MCF 10A (cell line): ENCODE results near the gene RABGAP1L. TPM values are rescaled to one million over a fixed set of nuclear protein-coding genes. Genes with fewer than 3 reads are reported as not detected.

ENCODE experiments used
- BruUV-seq: library from RNA; stranded (reverse); fragments of 400-500 nt; replicated peaks from 2 replicates; lab custom pipeline; 2021; lab: Mats Ljungman, UMichigan
- CTCF ChIA-PET: fragments of 300-600 bp; sonication (Branson Sonifier 250); formaldehyde crosslinking; extraction: SDS; loops from one replicate; lab custom pipeline; 2021; ENCODE audit warnings: antibody characterized with exemption, inconsistent platforms; lab: Yijun Ruan, JAX
- POLR2A ChIA-PET: fragments of 300-600, 350-650 bp; sonication (Branson Sonifier 250); formaldehyde crosslinking; extraction: SDS; loops from one replicate; lab custom pipeline; 2020; ENCODE audit warnings: antibody characterized with exemption, inconsistent platforms; lab: Yijun Ruan, JAX
- DNase-seq: peaks from one replicate; pipeline ENCODE4 v3.0.0-alpha.2; 2018; ENCODE audit not compliant: unreplicated experiment
- H3K27ac Mint-ChIP-seq: one replicate; pipeline ENCODE4 v1.8.0; 2022; ENCODE audit warnings: mild to moderate bottlenecking, low read depth, mixed read lengths; ENCODE audit not compliant: unreplicated experiment
- H3K27me3 Mint-ChIP-seq: one replicate; pipeline ENCODE4 v1.8.0; 2022; ENCODE audit warnings: mixed read lengths; ENCODE audit not compliant: insufficient read depth, unreplicated experiment
- H3K36me3 Mint-ChIP-seq: one replicate; pipeline ENCODE4 v1.8.0; 2022; ENCODE audit warnings: mild to moderate bottlenecking, moderate library complexity, mixed read lengths; ENCODE audit not compliant: insufficient read depth, unreplicated experiment
- H3K4me1 Mint-ChIP-seq: one replicate; pipeline ENCODE4 v1.8.0; 2022; ENCODE audit warnings: mixed read lengths; ENCODE audit not compliant: insufficient read depth, unreplicated experiment
- H3K4me3 Mint-ChIP-seq: one replicate; pipeline ENCODE4 v1.8.0; 2022; ENCODE audit warnings: mild to moderate bottlenecking, moderate library complexity, mixed read lengths; ENCODE audit not compliant: unreplicated experiment
- H3K9me3 Mint-ChIP-seq: one replicate; pipeline ENCODE4 v1.8.0; 2022; ENCODE audit warnings: mixed read lengths; ENCODE audit not compliant: unreplicated experiment
- intact Hi-C: fragments of 100-400 bp; cut with micrococcal nuclease; formaldehyde crosslinking; loops from 2 replicates; pipeline ENCODE4 v1.14.1; 2022
- total RNA-seq: library from RNA; stranded (reverse); gene quantifications from 2 replicates; pipeline ENCODE4 v1.2.3, GENCODE V29; 2022
- TF ChIP-seq, protein P1 (sequence below): fragments of 200-600 bp; IDR thresholded peaks from one replicate; pipeline ENCODE4 v1.8.0; 2022; ENCODE audit warnings: antibody characterized with exemption, mild to moderate bottlenecking; ENCODE audit not compliant: unreplicated experiment

Gene RABGAP1L
- total RNA-seq, 1 experiment from 2014 or later, result 18.2 TPM

DNA sequence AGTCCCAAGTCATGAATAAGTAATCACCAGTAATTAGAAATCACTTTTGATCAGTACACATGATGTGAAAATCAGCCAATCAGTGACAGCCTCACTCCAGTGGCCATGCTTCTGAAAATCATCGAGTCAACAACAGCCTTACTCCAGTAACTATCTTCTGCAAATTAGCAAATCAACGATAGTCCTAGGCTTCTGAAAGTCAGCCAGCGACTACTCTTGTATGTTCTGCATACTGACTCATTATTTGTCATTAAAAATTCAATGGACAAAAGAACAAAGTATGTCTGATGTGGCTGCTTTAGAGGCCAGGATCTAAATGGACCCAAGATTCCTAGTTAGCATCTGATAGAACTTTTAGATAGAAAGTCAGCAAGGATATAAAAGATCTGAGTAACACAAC, 391.0 kb downstream of the RABGAP1L start:
- ChIA-PET POLR2A (no interaction called here), CTCF (interaction anchor here (0.6 kb wide), 1 partner anchor 102 kb away, joined by 4 read pairs; no protein-coding TSS in a partner anchor)
- H3K27me3 Mint-ChIP-seq, result no peaks in the 10 kb centered on the region
- intact Hi-C loops, result no loop called here
- no TSS peak for BruUV-seq
- H3K4me3 Mint-ChIP-seq, result no peak overlapping the region
- H3K9me3 Mint-ChIP-seq, result no peaks in the 10 kb centered on the region
- no peak overlapping the region for H3K27ac Mint-ChIP-seq
- no peaks in the 10 kb centered on the region for H3K4me1 Mint-ChIP-seq
- DNase-seq, result peak; percentile 33
- no peaks in the 10 kb centered on the region for H3K36me3 Mint-ChIP-seq
- TF ChIP-seq, protein P1, sequence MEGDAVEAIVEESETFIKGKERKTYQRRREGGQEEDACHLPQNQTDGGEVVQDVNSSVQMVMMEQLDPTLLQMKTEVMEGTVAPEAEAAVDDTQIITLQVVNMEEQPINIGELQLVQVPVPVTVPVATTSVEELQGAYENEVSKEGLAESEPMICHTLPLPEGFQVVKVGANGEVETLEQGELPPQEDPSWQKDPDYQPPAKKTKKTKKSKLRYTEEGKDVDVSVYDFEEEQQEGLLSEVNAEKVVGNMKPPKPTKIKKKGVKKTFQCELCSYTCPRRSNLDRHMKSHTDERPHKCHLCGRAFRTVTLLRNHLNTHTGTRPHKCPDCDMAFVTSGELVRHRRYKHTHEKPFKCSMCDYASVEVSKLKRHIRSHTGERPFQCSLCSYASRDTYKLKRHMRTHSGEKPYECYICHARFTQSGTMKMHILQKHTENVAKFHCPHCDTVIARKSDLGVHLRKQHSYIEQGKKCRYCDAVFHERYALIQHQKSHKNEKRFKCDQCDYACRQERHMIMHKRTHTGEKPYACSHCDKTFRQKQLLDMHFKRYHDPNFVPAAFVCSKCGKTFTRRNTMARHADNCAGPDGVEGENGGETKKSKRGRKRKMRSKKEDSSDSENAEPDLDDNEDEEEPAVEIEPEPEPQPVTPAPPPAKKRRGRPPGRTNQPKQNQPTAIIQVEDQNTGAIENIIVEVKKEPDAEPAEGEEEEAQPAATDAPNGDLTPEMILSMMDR, result no peak

DNA sequence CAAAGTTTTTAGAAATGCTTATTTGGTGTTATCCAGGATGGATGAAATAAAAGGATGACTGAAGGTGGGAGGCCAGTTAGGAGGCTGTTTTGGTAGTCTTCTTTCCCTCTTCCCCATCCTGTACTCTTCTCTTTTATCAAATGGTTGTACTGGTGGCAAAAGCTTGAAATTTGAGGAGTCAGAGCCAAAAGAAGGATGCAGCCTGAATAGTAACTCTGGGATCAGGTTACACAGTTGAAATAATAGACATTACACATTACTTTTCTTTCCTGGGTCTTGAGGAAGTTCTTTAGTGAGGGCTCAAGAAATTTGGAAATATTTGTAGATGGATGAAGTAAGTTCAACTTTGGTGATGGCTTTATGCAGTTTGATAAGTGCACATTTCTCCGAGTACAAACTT, 397.1 kb downstream of the RABGAP1L start:
- Mint-ChIP-seq H3K9me3 (peaks cover 6% of the 10 kb centered on the region), H3K27ac (no peak overlapping the region), H3K27me3 (no peaks in the 10 kb centered on the region), H3K4me3 (no peak overlapping the region), H3K4me1 (no peaks in the 10 kb centered on the region), H3K36me3 (no peaks in the 10 kb centered on the region)
- intact Hi-C loops, result no loop called here
- ChIA-PET POLR2A (no interaction called here), CTCF (interaction anchor here (0.7 kb wide), 1 partner anchor 167 kb away, joined by 3 read pairs; no protein-coding TSS in a partner anchor)
- no peak for DNase-seq
- BruUV-seq, result no TSS peak
- TF ChIP-seq, protein P1, result no peak

DNA sequence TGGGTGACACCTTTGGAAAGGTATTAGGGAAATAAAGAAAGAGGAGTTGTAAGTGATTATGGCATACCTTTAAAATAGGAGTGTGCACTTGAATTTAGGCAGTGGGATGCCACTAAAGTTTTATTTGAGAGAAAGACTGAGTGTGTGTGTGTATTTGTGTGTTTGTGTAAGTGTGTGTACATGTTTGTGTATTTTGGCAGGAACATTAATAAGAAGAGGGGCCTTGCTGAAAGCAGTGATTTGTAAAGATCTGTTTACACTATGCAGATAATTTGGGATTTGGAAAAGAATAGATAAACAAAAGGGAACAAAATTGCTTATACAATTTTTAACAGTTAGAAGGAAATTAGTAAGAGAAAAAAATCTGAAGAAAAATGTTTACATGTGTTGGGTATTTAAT, 409.2 kb downstream of the RABGAP1L start:
- CTCF ChIA-PET, result interaction anchor here (0.6 kb wide), 1 partner anchor 47 kb away, joined by 3 read pairs; no protein-coding TSS in a partner anchor
- Mint-ChIP-seq H3K4me3 (no peak overlapping the region), H3K36me3 (no peaks in the 10 kb centered on the region), H3K27me3 (no peaks in the 10 kb centered on the region), H3K9me3 (no peaks in the 10 kb centered on the region), H3K4me1 (no peaks in the 10 kb centered on the region), H3K27ac (no peak overlapping the region)
- BruUV-seq, result no TSS peak
- no peak for DNase-seq
- intact Hi-C loops, result no loop called here
- POLR2A ChIA-PET, result no interaction called here
- TF ChIP-seq, protein P1, result no peak

DNA sequence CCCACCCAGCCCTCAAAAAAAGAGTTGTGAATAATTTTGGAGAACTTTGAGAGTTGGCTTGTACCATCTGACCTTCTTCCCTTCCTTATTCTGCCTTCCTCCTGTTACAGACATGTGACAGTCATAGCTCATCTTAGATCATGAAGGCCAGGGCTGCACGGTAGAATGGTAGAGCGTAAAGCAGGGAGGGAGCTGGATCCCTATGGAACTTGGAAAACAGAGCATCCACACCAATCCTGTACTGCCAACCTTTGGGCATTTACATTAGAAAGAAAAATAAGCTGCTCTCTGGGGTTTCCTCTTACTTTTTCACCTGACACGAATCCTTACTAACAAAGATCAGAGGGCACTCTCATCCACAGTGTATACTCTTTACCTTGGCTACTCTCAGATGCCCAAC, 409.9 kb downstream of the RABGAP1L start:
- CTCF ChIA-PET, result no interaction called here
- no peaks in the 10 kb centered on the region for H3K9me3 Mint-ChIP-seq
- no TSS peak for BruUV-seq
- POLR2A ChIA-PET, result no interaction called here
- TF ChIP-seq, protein P1, result no peak
- no peaks in the 10 kb centered on the region for H3K27me3 Mint-ChIP-seq
- intact Hi-C loops, result no loop called here
- no peaks in the 10 kb centered on the region for H3K4me1 Mint-ChIP-seq
- H3K36me3 Mint-ChIP-seq, result no peaks in the 10 kb centered on the region
- no peak for DNase-seq
- H3K4me3 Mint-ChIP-seq, result no peak overlapping the region
- H3K27ac Mint-ChIP-seq, result no peak overlapping the region
